HepG2 (cell line): Measurements from ENCODE around the gene SDR39U1. TPM values are rescaled to one million over a fixed set of nuclear protein-coding genes. Genes with fewer than 3 reads are reported as not detected.

Source experiments
- ARNT2 ChIP-seq: sonication (generic); formaldehyde crosslinking; IDR thresholded peaks from 2 replicates; pipeline ENCODE4 v1.8.0; 2022; ENCODE audit warnings: mild to moderate bottlenecking, low read depth, missing genetic modification reagents, moderate library complexity
- ATF6 ChIP-seq: sonication (generic); formaldehyde crosslinking; conservative IDR thresholded peaks from 2 replicates; pipeline ENCODE4 v1.4.0; 2020; ENCODE audit warnings: missing genetic modification reagents
- BATF2 ChIP-seq: sonication (generic); formaldehyde crosslinking; IDR thresholded peaks from 2 replicates; pipeline ENCODE4 v1.8.0; 2022; ENCODE audit warnings: mild to moderate bottlenecking, missing genetic modification reagents, moderate library complexity
- CENPBD1 ChIP-seq: sonication (generic); formaldehyde crosslinking; IDR thresholded peaks from 2 replicates; pipeline ENCODE4 v1.8.0; 2022; ENCODE audit warnings: missing genetic modification reagents, low read depth, mild to moderate bottlenecking, borderline replicate concordance
- FOXA3 ChIP-seq: IDR thresholded peaks from 2 replicates; pipeline ENCODE4 v1.6.1; 2016; ENCODE audit warnings: missing genetic modification reagents, missing compliant biosample characterization
- HES4 ChIP-seq: sonication (generic); formaldehyde crosslinking; IDR thresholded peaks from 2 replicates; pipeline ENCODE4 v1.9.0; 2021; ENCODE audit warnings: mild to moderate bottlenecking, missing genetic modification reagents, borderline replicate concordance
- HOXA3 ChIP-seq: sonication (generic); formaldehyde crosslinking; IDR thresholded peaks from 2 replicates; pipeline ENCODE4 v1.5.0; 2020; ENCODE audit warnings: missing genetic modification reagents
- MTA1 ChIP-seq: sonication (generic); formaldehyde crosslinking; IDR thresholded peaks from 2 replicates; pipeline ENCODE4 v1.4.0; 2020; ENCODE audit warnings: missing genetic modification reagents, mild to moderate bottlenecking, borderline replicate concordance
- MXI1 ChIP-seq: IDR thresholded peaks from 3 replicates; pipeline ENCODE4 v1.6.1; 2012; ENCODE audit warnings: low read depth, low read length, inconsistent platforms, borderline replicate concordance
- NCOR1 ChIP-seq: fragments of 200-600 bp; sonication (generic); IDR thresholded peaks from 2 replicates; pipeline ENCODE4 v1.7.0; 2017; ENCODE audit warnings: antibody characterized with exemption, low read length, borderline replicate concordance
- NFKBIZ ChIP-seq: IDR thresholded peaks from 2 replicates; pipeline ENCODE4 v1.6.1; 2018; ENCODE audit warnings: missing genetic modification reagents, missing compliant biosample characterization
- SIX1 ChIP-seq: sonication (generic); formaldehyde crosslinking; IDR thresholded peaks from 2 replicates; pipeline ENCODE4 v1.4.0; 2020; ENCODE audit warnings: missing genetic modification reagents, borderline replicate concordance
- SMC3 ChIP-seq: IDR thresholded peaks from 2 replicates; pipeline ENCODE4 v1.6.1; 2011; ENCODE audit warnings: low read length, improper control_type of control experiment
- TARDBP ChIP-seq: sonication (generic); formaldehyde crosslinking; IDR thresholded peaks from 2 replicates; pipeline ENCODE4 v1.8.0; 2022; ENCODE audit warnings: mild to moderate bottlenecking, missing genetic modification reagents
- THAP9 ChIP-seq: sonication (generic); formaldehyde crosslinking; IDR thresholded peaks from 2 replicates; pipeline ENCODE4; 2020; ENCODE audit warnings: missing genetic modification reagents, mild to moderate bottlenecking, borderline replicate concordance
- ZBTB38 ChIP-seq: sonication (generic); formaldehyde crosslinking; IDR thresholded peaks from 2 replicates; pipeline ENCODE4 v1.5.1; 2020; ENCODE audit warnings: mild to moderate bottlenecking, missing genetic modification reagents
- ZNF292 ChIP-seq: sonication (generic); formaldehyde crosslinking; IDR thresholded peaks from 2 replicates; pipeline ENCODE4 v1.8.1; 2022; ENCODE audit warnings: mild to moderate bottlenecking, low read depth, missing genetic modification reagents, borderline replicate concordance
- ZNF550 ChIP-seq: sonication (generic); formaldehyde crosslinking; IDR thresholded peaks from 2 replicates; pipeline ENCODE4 v1.4.0; 2020; ENCODE audit warnings: mild to moderate bottlenecking, missing genetic modification reagents, borderline replicate concordance
- ZNF570 ChIP-seq: sonication (generic); formaldehyde crosslinking; IDR thresholded peaks from 2 replicates; pipeline ENCODE4 v1.4.0; 2020; ENCODE audit warnings: mild to moderate bottlenecking, missing genetic modification reagents, borderline replicate concordance
- ZNF577 ChIP-seq: sonication (generic); formaldehyde crosslinking; IDR thresholded peaks from 2 replicates; pipeline ENCODE4 v1.4.0; 2020; ENCODE audit warnings: mild to moderate bottlenecking, low read depth, missing genetic modification reagents, borderline replicate concordance
- ZNF670 ChIP-seq: sonication (generic); formaldehyde crosslinking; IDR thresholded peaks from 2 replicates; pipeline ENCODE4 v1.8.0; 2022; ENCODE audit warnings: mild to moderate bottlenecking, missing genetic modification reagents, borderline replicate concordance
- ZSCAN29 ChIP-seq: sonication (generic); formaldehyde crosslinking; conservative IDR thresholded peaks from 2 replicates; pipeline ENCODE4 v1.4.0; 2020; ENCODE audit warnings: mild to moderate bottlenecking, missing genetic modification reagents
- ZSCAN31 ChIP-seq: sonication (generic); formaldehyde crosslinking; IDR thresholded peaks from 2 replicates; pipeline ENCODE4 v1.5.0; 2020; ENCODE audit warnings: low read depth, mild to moderate bottlenecking, missing genetic modification reagents
- polyA plus RNA-seq, 8 experiments: library from polyadenylated mRNA; depleted of rRNA in 3 of 8; stranded (reverse) in 7 of 8; unstranded in 1 of 8; fragments of >200 nt; fragmentation: Illumina TruSeq in 4 of 8; extraction: Trizol in 4 of 8; gene quantifications; 2 replicates each; pipeline versions ENCODE4 v1.2.1 to v1.2.3, GENCODE V29; 2011 to 2016; ENCODE audit warnings: low read depth in 4 of 8, missing spikeins in 1 of 8, mixed read lengths in 1 of 8; ENCODE audit not compliant: insufficient read depth in 1 of 8
- total RNA-seq, 5 experiments: library from RNA; depleted of rRNA; stranded (reverse); fragments of >200 nt; fragmentation: Illumina TruSeq; extraction: Trizol; gene quantifications; 2 replicates each; pipeline ENCODE4 v1.2.3, GENCODE V29; 2016; ENCODE audit warnings: low read depth in 1 of 5

Gene SDR39U1
- total and polyA plus RNA-seq, 2 of the 13 experiments (the other 11 are each of a cell fraction or from before 2014, with no cell fraction given) = 34.4 to 129 TPM

GRCh38 chr14:24436355-24437019, 6.1 kb downstream of the SDR39U1 start (continued):
- TF ChIP-seq ATF6 (CRISPR knock-in tag) = no peak
- no peak for TF ChIP-seq BATF2 (CRISPR knock-in tag)
- 0 out of 2 replicates have a peak, but pooled peaks have one; percentile 24 for TF ChIP-seq ZSCAN29 (CRISPR knock-in tag)
- TF ChIP-seq ZNF550 (CRISPR knock-in tag) = no peak
- no peak for TF ChIP-seq ZBTB38 (CRISPR knock-in tag)
- peak; percentile 74; the same call in 1 of the 2 replicates for TF ChIP-seq ARNT2 (CRISPR knock-in tag)
- TF ChIP-seq MXI1 = 0 out of 3 replicates have a peak, but pooled peaks have one; percentile 29
- 0 out of 2 replicates have a peak, but pooled peaks have one; percentile 53 for TF ChIP-seq SIX1
- TF ChIP-seq NCOR1 = no peak
- no peak for TF ChIP-seq MTA1
- no peak; the same call in 1 of the 2 replicates for TF ChIP-seq TARDBP (CRISPR knock-in tag)
- TF ChIP-seq NFKBIZ (CRISPR knock-in tag) = peak; percentile 26; the same call in 1 of the 2 replicates
- TF ChIP-seq HES4 (CRISPR knock-in tag) = no peak
- no peak for TF ChIP-seq ZNF570
- TF ChIP-seq ZNF292 = no peak
- no peak for TF ChIP-seq ZNF577
- TF ChIP-seq ZSCAN31 (CRISPR knock-in tag) = 0 out of 2 replicates have a peak, but pooled peaks have one; percentile 7
- TF ChIP-seq CENPBD1 (CRISPR knock-in tag) = no peak
- peak; percentile 86 for TF ChIP-seq SMC3
- no peak for TF ChIP-seq ZNF670 (CRISPR knock-in tag)
- no peak for TF ChIP-seq HOXA3 (CRISPR knock-in tag)
- TF ChIP-seq FOXA3 (CRISPR knock-in tag) = 0 out of 2 replicates have a peak, but pooled peaks have one; percentile 29
- peak; percentile 26; the same call in 1 of the 2 replicates for TF ChIP-seq THAP9
